Karpas-422 (cell line): Measurements from ENCODE around the gene DAGLB. TPM values are rescaled to one million over a fixed set of nuclear protein-coding genes. Genes with fewer than 3 reads are reported as not detected.

ENCODE experiments used
- DNase-seq: peaks from one replicate; pipeline ENCODE4 v3.0.0-alpha.2; 2015
- H2AFZ ChIP-seq: fragments of 200-600 bp; sonication (generic); 2 replicates; pipeline ENCODE4 v1.6.1; 2014; ENCODE audit warnings: antibody characterized with exemption, low read length, mixed read lengths
- H3K27ac ChIP-seq: fragments of 200-600 bp; sonication (generic); 2 replicates; pipeline ENCODE4 v1.5.1; 2014; ENCODE audit warnings: mild to moderate bottlenecking, low read length, moderate library complexity
- H3K27me3 ChIP-seq: fragments of 200-600 bp; sonication (generic); 2 replicates; pipeline ENCODE4 v1.6.1; 2014; ENCODE audit warnings: low read length, mixed read lengths
- H3K36me3 ChIP-seq: fragments of 200-600 bp; sonication (generic); 2 replicates; pipeline ENCODE4 v1.6.1; 2014; ENCODE audit warnings: low read length, mixed read lengths; ENCODE audit not compliant: insufficient read depth
- H3K4me1 ChIP-seq: fragments of 200-600 bp; sonication (generic); 2 replicates; pipeline ENCODE4 v1.6.1; 2014; ENCODE audit warnings: mild to moderate bottlenecking, low read length, mixed read lengths
- H3K4me2 ChIP-seq: fragments of 200-600 bp; sonication (generic); 2 replicates; pipeline ENCODE4 v1.6.1; 2014; ENCODE audit warnings: low read length, low read depth, mild to moderate bottlenecking; ENCODE audit not compliant: poor library complexity, severe bottlenecking
- H3K4me3 ChIP-seq: fragments of 200-600 bp; sonication (generic); 2 replicates; pipeline ENCODE4 v1.5.1; 2014; ENCODE audit warnings: mild to moderate bottlenecking, antibody characterized with exemption, low read length, mixed read lengths
- H3K79me2 ChIP-seq: fragments of 200-600 bp; sonication (generic); 2 replicates; pipeline ENCODE4 v1.6.1; 2014; ENCODE audit warnings: mild to moderate bottlenecking, low read length, mixed read lengths
- H3K9ac ChIP-seq: fragments of 200-600 bp; sonication (generic); 2 replicates; pipeline ENCODE4 v1.6.0; 2014; ENCODE audit warnings: low read length
- H3K9me2 ChIP-seq: fragments of 200-600 bp; sonication (generic), shearing (Covaris generic); replicated peaks from 2 replicates; pipeline ENCODE4 v1.6.0; 2014; ENCODE audit warnings: mild to moderate bottlenecking, low read length, moderate library complexity; ENCODE audit not compliant: insufficient read depth
- H3K9me3 ChIP-seq: fragments of 300-700, 200-600 bp; sonication (generic); 2 replicates; pipeline ENCODE4 v1.6.1; 2014; ENCODE audit warnings: low read length, mixed read lengths
- H4K20me1 ChIP-seq: fragments of 200-600 bp; sonication (generic); 2 replicates; pipeline ENCODE4 v1.6.1; 2014; ENCODE audit warnings: mild to moderate bottlenecking, antibody characterized with exemption, low read length, low read depth; ENCODE audit not compliant: insufficient read depth
- total RNA-seq: library from RNA; depleted of rRNA; stranded (reverse); fragments of >200 nt; shearing (Covaris generic); gene quantifications from 2 replicates; pipeline ENCODE4 v1.2.3, GENCODE V29; 2014; ENCODE audit warnings: low replicate concordance; rRNA removed

The DAGLB gene
- total RNA-seq, 1 experiment from 2014 or later = 10.0 TPM

DNA sequence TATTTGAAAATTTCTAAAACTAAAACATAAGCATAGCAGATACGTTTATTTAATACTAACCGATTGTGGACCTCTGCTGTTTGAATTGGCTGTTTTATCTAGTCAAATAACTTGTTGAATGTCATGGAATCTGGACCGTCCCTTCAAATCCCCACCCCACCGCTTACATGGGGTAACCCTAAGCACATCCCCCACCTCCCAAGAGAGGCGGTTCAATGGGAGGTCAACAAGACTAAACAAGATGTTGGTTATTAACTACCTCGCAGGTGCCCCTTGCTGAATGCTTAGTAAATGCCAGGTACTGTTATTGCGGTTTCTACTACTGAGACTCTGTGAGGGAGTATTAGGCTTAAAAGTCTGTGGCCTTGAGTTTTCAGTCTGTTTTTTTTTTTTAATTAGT, 70.9 kb downstream of the DAGLB start:
- Histone ChIP-seq H3K4me3 (no peak overlapping the region), H4K20me1 (peaks cover 32% of the 10 kb centered on the region), H3K27ac (no peak overlapping the region), H3K4me2 (peak overlapping the region; percentile 4), H2AFZ (no peak overlapping the region), H3K27me3 (no peaks in the 10 kb centered on the region), H3K4me1 (peaks cover 60% of the 10 kb centered on the region), H3K9me2 (no peaks in the 10 kb centered on the region), H3K79me2 (peaks cover 85% of the 10 kb centered on the region), H3K9ac (no peak overlapping the region), H3K9me3 (no peaks in the 10 kb centered on the region), H3K36me3 (no peaks in the 10 kb centered on the region)
- no peak for DNase-seq

DNA sequence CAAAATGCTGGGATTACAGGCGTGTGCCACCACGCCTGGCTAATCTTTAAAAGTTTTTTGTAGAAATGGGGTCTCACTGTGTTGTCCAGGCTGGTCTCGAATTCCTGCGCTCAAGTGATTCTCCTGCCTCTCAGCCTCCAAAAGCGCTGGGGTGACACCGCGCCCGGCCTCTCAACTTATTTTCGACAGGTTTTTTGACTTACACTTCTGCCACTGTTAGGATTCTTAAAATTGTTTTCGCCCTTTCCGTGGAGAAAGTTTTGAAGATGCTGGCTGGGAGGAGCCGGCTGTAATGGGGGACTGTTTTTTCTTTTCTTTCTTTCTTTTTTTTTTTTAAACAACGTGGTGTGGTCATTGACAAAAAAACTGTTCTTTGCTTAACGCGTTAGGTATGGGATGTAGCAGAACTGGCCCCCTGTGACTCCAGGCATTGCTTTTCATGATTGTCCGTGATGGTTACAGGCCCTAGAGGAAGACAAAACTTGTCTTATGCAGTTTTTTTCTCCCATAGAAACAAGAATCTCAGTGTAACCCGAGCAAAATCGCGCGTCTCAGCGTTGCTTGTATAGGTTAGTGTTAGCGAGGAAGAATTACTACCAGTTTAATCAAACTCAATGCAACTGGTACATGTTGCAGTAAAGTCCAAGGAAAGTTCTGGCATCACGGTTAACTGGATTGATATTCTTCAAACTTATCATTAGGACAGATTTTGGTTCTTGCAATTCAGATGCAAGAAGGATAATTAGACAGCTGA, 72.2 kb downstream of the DAGLB start:
- H2AFZ ChIP-seq = no peak overlapping the region
- peaks cover 72% of the 10 kb centered on the region for H3K79me2 ChIP-seq
- H3K9me2 ChIP-seq = no peaks in the 10 kb centered on the region
- H3K4me3 ChIP-seq = peak overlapping the region; percentile 87
- H4K20me1 ChIP-seq = peaks cover 29% of the 10 kb centered on the region
- H3K9me3 ChIP-seq = no peaks in the 10 kb centered on the region
- H3K36me3 ChIP-seq = no peaks in the 10 kb centered on the region
- H3K4me1 ChIP-seq = peaks cover 48% of the 10 kb centered on the region
- H3K27me3 ChIP-seq = no peaks in the 10 kb centered on the region
- DNase-seq = peak; percentile 57
- peak overlapping the region; percentile 92 for H3K4me2 ChIP-seq
- peak overlapping the region; percentile 77 for H3K9ac ChIP-seq
- peak overlapping the region; percentile 69 for H3K27ac ChIP-seq

DNA sequence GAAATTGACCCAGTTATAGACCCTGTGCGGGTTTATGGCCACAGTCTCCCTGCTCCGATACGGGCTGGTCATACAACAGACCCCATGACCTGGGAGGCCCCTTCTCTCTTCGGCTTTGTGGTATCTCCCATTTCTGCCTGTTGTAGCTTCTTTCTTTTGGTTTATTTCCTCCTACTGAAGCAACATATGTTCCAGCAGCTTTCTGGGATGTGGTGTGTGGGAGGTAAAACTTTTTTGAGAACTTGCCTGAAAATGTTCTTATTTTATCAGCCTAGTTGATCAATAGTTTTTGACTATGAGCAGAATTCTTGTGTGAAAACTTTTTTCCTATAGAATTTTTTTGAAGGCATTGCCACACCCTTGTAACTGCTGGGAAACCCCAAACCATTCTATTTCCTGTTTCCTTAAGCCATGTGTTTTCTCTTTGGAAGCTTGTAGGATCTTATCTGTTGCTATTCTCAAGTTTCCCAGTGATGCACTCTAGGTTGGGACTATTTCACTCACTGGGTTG, 80.0 kb downstream of the DAGLB start:
- no peak for DNase-seq
- H3K4me1 ChIP-seq = peaks cover 3% of the 10 kb centered on the region
- no peak overlapping the region for H3K27ac ChIP-seq
- no peaks in the 10 kb centered on the region for H4K20me1 ChIP-seq
- H3K9me3 ChIP-seq = no peaks in the 10 kb centered on the region
- no peaks in the 10 kb centered on the region for H3K79me2 ChIP-seq
- H3K4me3 ChIP-seq = no peak overlapping the region
- no peak overlapping the region for H3K4me2 ChIP-seq
- H3K9ac ChIP-seq = no peak overlapping the region
- no peaks in the 10 kb centered on the region for H3K27me3 ChIP-seq
- H3K9me2 ChIP-seq = no peaks in the 10 kb centered on the region
- no peak overlapping the region for H2AFZ ChIP-seq
- H3K36me3 ChIP-seq = no peaks in the 10 kb centered on the region

DNA sequence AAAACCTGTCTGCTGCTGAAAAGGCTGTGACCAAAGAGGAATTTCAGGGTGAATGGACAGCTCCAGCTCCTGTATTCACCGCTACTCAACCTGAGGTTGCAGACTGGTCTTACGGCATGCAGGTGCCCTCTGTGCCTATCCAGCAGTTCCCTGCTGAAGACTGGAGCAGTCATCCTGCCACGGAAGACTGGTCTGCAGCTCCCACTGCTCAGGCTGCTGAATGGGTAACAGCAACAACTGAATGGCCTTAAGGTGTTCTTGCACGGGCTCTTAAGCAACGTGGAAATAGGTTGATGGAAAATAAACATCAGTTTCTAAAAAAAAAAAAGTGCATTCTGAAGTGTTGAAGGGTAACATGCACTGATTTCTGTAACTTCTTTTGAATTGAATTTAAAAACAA, 82.3 kb downstream of the DAGLB start:
- H4K20me1 ChIP-seq = no peaks in the 10 kb centered on the region
- no peak overlapping the region for H3K9ac ChIP-seq
- DNase-seq = no peak
- no peak overlapping the region for H2AFZ ChIP-seq
- H3K79me2 ChIP-seq = no peaks in the 10 kb centered on the region
- no peak overlapping the region for H3K4me2 ChIP-seq
- no peaks in the 10 kb centered on the region for H3K27me3 ChIP-seq
- H3K4me3 ChIP-seq = no peak overlapping the region
- no peaks in the 10 kb centered on the region for H3K4me1 ChIP-seq
- H3K9me3 ChIP-seq = no peaks in the 10 kb centered on the region
- no peak overlapping the region for H3K27ac ChIP-seq
- H3K9me2 ChIP-seq = no peaks in the 10 kb centered on the region
- H3K36me3 ChIP-seq = no peaks in the 10 kb centered on the region

DNA sequence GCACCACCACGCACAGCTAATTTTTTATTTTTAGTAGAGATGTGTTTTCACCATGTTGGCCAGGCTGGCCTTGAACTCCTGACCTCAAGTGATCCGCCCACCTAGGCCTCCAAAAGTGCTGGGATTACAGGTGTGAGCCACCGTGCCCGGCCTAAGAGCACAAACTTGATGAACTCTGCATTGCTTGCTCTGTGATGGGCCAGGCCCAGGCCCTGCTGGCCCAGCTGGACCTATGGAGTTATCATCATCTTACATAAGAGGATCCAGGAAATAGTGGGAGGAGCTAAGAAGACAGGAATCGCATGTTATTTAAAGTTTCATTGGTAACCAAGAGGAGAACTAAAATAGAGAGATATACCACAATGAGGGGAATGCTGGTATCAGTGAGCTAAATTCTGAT, 86.9 kb downstream of the DAGLB start:
- no peaks in the 10 kb centered on the region for H3K79me2 ChIP-seq
- H3K36me3 ChIP-seq = no peaks in the 10 kb centered on the region
- no peak overlapping the region for H3K9ac ChIP-seq
- no peak overlapping the region for H3K4me2 ChIP-seq
- H3K27me3 ChIP-seq = no peaks in the 10 kb centered on the region
- H3K9me3 ChIP-seq = no peaks in the 10 kb centered on the region
- no peaks in the 10 kb centered on the region for H4K20me1 ChIP-seq
- H3K4me3 ChIP-seq = no peak overlapping the region
- DNase-seq = no peak
- H3K27ac ChIP-seq = no peak overlapping the region
- no peaks in the 10 kb centered on the region for H3K4me1 ChIP-seq
- no peak overlapping the region for H2AFZ ChIP-seq
- H3K9me2 ChIP-seq = no peaks in the 10 kb centered on the region

DNA sequence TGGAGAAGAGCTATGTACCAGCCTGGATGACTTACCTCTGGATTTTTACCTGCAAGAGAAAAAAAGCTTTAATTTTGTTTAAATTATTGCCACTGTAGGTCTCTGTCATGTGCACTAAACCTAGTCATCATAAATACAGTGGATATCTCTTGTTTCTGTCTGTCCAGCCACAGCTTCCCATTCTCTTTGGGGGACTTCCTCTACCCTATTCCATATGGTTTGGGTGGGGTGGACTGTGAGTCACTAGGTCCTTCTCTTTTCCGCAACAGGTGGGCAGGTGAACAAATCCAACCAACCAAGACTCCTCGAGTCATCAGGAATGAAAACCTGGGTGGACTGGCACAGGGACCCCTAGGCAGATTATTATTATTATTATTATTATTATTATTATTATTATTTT, 88.0 kb downstream of the DAGLB start:
- H2AFZ ChIP-seq = 0 out of 2 replicates have a peak overlapping the region, but pooled peaks have one; percentile 62
- no peaks in the 10 kb centered on the region for H4K20me1 ChIP-seq
- no peaks in the 10 kb centered on the region for H3K9me3 ChIP-seq
- H3K79me2 ChIP-seq = no peaks in the 10 kb centered on the region
- no peaks in the 10 kb centered on the region for H3K4me1 ChIP-seq
- no peaks in the 10 kb centered on the region for H3K9me2 ChIP-seq
- no peak for DNase-seq
- H3K27me3 ChIP-seq = no peaks in the 10 kb centered on the region
- no peak overlapping the region for H3K9ac ChIP-seq
- no peaks in the 10 kb centered on the region for H3K36me3 ChIP-seq
- H3K27ac ChIP-seq = no peak overlapping the region
- H3K4me2 ChIP-seq = no peak overlapping the region
- no peak overlapping the region for H3K4me3 ChIP-seq

Other genes with a start within 250 kb of the DAGLB start
- gene CYTH3, start 175.3 kb downstream of the DAGLB start, total RNA-seq = 3.0 and 3.5 TPM in 2 replicates
- 24.2 and 24.8 TPM in 2 replicates for gene FAM220A, start 99.0 kb downstream of the DAGLB start, total RNA-seq
- gene RAC1, start 73.4 kb downstream of the DAGLB start, total RNA-seq = 75.1 and 91.5 TPM in 2 replicates
- 27.3 and 82.4 TPM in 2 replicates for gene KDELR2, start 36.2 kb upstream of the DAGLB start, total RNA-seq
- gene GRID2IP, start 103.5 kb upstream of the DAGLB start, total RNA-seq = not detected in 2 replicates
- gene ZDHHC4, start 129.5 kb upstream of the DAGLB start, total RNA-seq = 48.4 and 66.1 TPM in 2 replicates
- gene INTS15, start 142.1 kb upstream of the DAGLB start, total RNA-seq = 14.0 and 35.2 TPM in 2 replicates
- gene ZNF853, start 167.7 kb upstream of the DAGLB start, total RNA-seq = 0.04 TPM in 1 of 2 replicates, not detected in the other
- gene ZNF316, start 189.4 kb upstream of the DAGLB start, total RNA-seq = 9.1 and 20.3 TPM in 2 replicates